Measurements from ENCODE around the gene NLRX1.
A peak's percentile ranks its signal among the peaks of the same experiment; 100 is the strongest.
"Not testable (repeated sequence)": the region's sequence is repeated elsewhere in the genome, so short reads cannot be mapped to it uniquely, and the experiment has no call there.

The NLRX1 gene

DNA sequence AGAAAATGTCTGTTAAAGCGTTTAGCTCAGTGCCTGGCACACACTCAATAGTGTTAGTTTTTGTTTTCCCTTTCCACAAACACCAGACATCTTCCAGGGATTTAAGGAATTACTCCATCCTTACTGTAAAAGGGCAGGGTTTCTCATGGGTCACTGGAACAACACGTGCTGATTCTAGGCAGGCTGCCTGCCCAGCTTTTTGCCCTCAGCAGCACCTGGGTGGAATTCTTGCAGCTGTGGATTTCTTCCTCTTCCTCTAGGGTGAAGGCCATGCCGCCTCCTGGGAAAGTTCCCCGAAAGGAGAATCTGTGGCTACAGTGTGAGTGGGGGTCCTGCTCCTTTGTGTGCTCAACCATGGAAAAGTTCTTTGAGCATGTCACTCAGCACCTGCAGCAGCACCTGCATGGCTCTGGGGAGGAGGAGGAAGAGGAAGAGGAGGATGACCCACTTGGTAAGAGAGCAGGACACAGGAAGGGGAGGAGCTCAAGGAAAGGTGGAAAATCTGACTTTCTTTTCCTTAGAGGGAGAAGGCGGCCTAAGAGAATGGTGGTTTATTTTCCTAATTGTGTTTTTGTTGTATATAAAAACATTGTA is 41.8 kb upstream of the NLRX1 start:
- TF ChIP-seq CTCF (IDR thresholded peaks at IDR 0.05; ENCODE audit: low read length, missing control alignments) = no peak
- H3K4me3 ChIP-seq (replicated peaks; ENCODE audit: low read depth, low read length) = no peak overlapping the region
- DNase-seq (ENCODE audit: low read depth) = no peak

DNA sequence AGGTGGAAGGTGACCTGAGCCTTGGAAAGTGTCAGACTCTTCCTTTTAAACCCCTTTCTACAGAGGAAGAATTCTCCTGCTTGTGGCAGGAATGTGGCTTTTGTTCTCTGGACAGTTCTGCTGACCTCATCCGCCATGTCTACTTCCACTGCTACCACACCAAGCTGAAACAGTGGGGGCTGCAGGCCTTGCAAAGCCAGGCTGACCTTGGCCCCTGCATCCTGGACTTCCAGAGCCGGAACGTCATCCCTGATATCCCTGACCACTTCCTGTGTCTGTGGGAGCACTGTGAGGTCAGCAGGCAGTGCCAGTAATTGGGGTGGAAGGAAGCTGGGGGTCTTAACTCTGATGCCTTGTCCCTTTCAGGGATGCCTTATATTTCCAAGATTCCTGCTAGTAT is 37.9 kb upstream of the NLRX1 start:
- H3K4me3 ChIP-seq (replicated peaks; ENCODE audit: low read depth, low read length) = no peak overlapping the region
- peak; percentile 70 for DNase-seq (ENCODE audit: low read depth)
- TF ChIP-seq CTCF (IDR thresholded peaks at IDR 0.05; ENCODE audit: low read length, missing control alignments) = no peak

GRCh38 chr11:119134389-119134978 is 34.0 kb upstream of the NLRX1 start:
- peak; percentile 63 for TF ChIP-seq CTCF (IDR thresholded peaks at IDR 0.05; ENCODE audit: low read length, missing control alignments)
- H3K4me3 ChIP-seq (replicated peaks; ENCODE audit: low read depth, low read length) = no peak overlapping the region
- peak; percentile 19 for DNase-seq (ENCODE audit: low read depth)

- not testable (repeated sequence) for H3K4me3 ChIP-seq (replicated peaks; ENCODE audit: low read depth, low read length); DNase-seq (ENCODE audit: low read depth)
Measured at GRCh38 chr11:119139276-119139675, 29.2 kb upstream of the NLRX1 start.

- DNase-seq (ENCODE audit: low read depth) = peak; percentile 75
Measured at GRCh38 chr11:119144825-119145486, 23.6 kb upstream of the NLRX1 start.

GRCh38 chr11:119145551-119145950 is 23.0 kb upstream of the NLRX1 start:
- DNase-seq (ENCODE audit: low read depth) = no peak
- no peak for TF ChIP-seq CTCF (IDR thresholded peaks at IDR 0.05; ENCODE audit: low read length, missing control alignments)
- H3K4me3 ChIP-seq (replicated peaks; ENCODE audit: low read depth, low read length) = no peak overlapping the region

More at GRCh38 chr11:119144825-119145486, 23.6 kb upstream of the NLRX1 start:
- no peak overlapping the region for H3K4me3 ChIP-seq (replicated peaks; ENCODE audit: low read depth, low read length)
- peak; percentile 68 for TF ChIP-seq CTCF (IDR thresholded peaks at IDR 0.05; ENCODE audit: low read length, missing control alignments)

DNA sequence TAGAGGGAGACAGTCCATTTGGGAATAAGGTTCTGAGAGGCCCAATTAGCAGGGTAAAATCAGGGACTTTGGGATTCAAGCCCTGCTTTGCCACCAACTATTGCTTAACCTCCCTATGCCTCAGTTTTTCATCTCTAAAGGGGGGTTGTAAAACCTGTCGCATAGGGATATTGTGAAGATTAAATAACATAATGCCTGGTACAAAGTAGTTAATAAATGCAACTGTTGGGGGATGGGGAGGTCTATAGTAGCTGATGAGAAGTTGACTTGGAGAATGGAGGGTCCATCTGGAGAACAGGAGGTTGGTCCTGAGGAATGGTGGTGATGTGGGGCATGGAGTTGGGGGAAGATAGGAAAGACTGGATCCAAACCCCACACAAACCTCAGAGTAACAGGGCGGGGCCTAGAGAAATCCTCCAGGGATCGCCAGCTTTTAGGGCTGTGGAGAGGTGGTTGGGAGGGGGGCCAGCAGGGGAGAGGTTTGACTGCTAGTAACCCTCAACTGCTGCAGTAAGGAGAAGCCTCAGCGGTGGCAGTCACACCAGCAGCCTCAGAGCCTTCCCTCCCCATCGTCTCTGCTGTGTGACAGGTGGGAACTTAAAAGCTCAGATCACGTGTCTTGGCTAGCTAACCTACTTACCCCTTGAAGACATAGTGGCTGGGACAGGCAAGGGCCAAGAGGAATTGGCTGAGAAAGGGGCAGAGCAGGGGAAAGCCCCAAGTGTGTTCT is 20.8 kb upstream of the NLRX1 start:
- TF ChIP-seq CTCF (IDR thresholded peaks at IDR 0.05; ENCODE audit: low read length, missing control alignments) = no peak
- H3K4me3 ChIP-seq (replicated peaks; ENCODE audit: low read depth, low read length) = no peak overlapping the region
- no peak for DNase-seq (ENCODE audit: low read depth)

Measured in fibroblast of pulmonary artery (primary cell).